Transverse colon (tissue), 4 donors: ENCODE results near the gene SLC30A7.

Source experiments
- CTCF ChIP-seq, 5 experiments: fragments of 200-600 bp in 3 of 5; fragments of 450-650 bp in 2 of 5; sonication (generic) in 3 of 5; IDR thresholded peaks; 1 replicate in 2 of 5; 2 replicates in 3 of 5; pipeline ENCODE4 v1.5.1; 2016 to 2017; ENCODE audit warnings: antibody characterized with exemption in 5 of 5, inconsistent platforms in 3 of 5, mild to moderate bottlenecking in 2 of 5, moderate library complexity in 1 of 5
- POLR2A ChIP-seq: fragments of 450-650 bp; IDR thresholded peaks from one replicate; pipeline ENCODE4 v1.6.1; 2016; ENCODE audit warnings: antibody characterized with exemption, mild to moderate bottlenecking, moderate library complexity
- POLR2AphosphoS5 ChIP-seq, 3 donors: sonication (generic); formaldehyde crosslinking; IDR thresholded peaks; one replicate each; pipeline ENCODE4 v1.6.1; 2016; ENCODE audit warnings: antibody characterized with exemption in 3 of 3

- TF ChIP-seq POLR2A, result no peak
- no peak for TF ChIP-seq CTCF (IDR thresholded peaks at IDR 0.05)
- TF ChIP-seq POLR2AphosphoS5 (IDR thresholded peaks at IDR 0.05), result no peak
Measured at GRCh38 chr1:101005183-101005582, 109.3 kb downstream of the SLC30A7 start.
